Head of caudate nucleus (tissue), 42 donors: Measurements from ENCODE around the gene AKAP9.
"Not testable (repeated sequence)": the region's sequence is repeated elsewhere in the genome, so short reads cannot be mapped to it uniquely, and the experiment has no call there.

Experiments used
- DNase-seq, 42 donors: peaks; one replicate each; pipeline versions ENCODE4 v3.0.0 to v3.0.0-alpha.2; 2020 to 2021; ENCODE audit warnings: mixed read lengths in 7 of 42
- intact Hi-C: fragments of 100-400 bp; cut with DNase I; formaldehyde crosslinking; loops from one replicate; pipeline ENCODE4 v1.15.0; 2022

The AKAP9 gene

GRCh38 chr7:91942312-91942711 lies 1.6 kb downstream of the AKAP9 start:
- DNase-seq = no peak
- intact Hi-C loops = no loop called here

- intact Hi-C loops = not testable (repeated sequence)
Observed at GRCh38 chr7:91944970-91945369, 4.3 kb downstream of the AKAP9 start.

GRCh38 chr7:91945476-91945875 lies 4.8 kb downstream of the AKAP9 start:
- intact Hi-C loops = no loop called here

More at GRCh38 chr7:91944970-91945369, 4.3 kb downstream of the AKAP9 start:
- DNase-seq = not testable (repeated sequence)

GRCh38 chr7:91946549-91946948 lies 5.9 kb downstream of the AKAP9 start:
- intact Hi-C loops = no loop called here
- no peak for DNase-seq

More at GRCh38 chr7:91945476-91945875, 4.8 kb downstream of the AKAP9 start:
- no peak for DNase-seq

- DNase-seq = no peak
- intact Hi-C loops = no loop called here
Observed at GRCh38 chr7:91947948-91948347, 7.3 kb downstream of the AKAP9 start.

- DNase-seq = no peak
- intact Hi-C loops = no loop called here
Observed at GRCh38 chr7:91949221-91950009, 8.8 kb downstream of the AKAP9 start.

- DNase-seq = no peak
- intact Hi-C loops = no loop called here
Observed at GRCh38 chr7:91953618-91954017, 13.0 kb downstream of the AKAP9 start.

GRCh38 chr7:91956464-91956863 lies 15.8 kb downstream of the AKAP9 start:
- DNase-seq, intact Hi-C loops: not testable (repeated sequence)

GRCh38 chr7:91957232-91957631 lies 16.6 kb downstream of the AKAP9 start:
- intact Hi-C loops = no loop called here
- DNase-seq = no peak

- intact Hi-C loops = no loop called here
Observed at GRCh38 chr7:91957823-91958222, 17.2 kb downstream of the AKAP9 start.

GRCh38 chr7:91959023-91959422 lies 18.4 kb downstream of the AKAP9 start:
- intact Hi-C loops = no loop called here
- no peak for DNase-seq

More at GRCh38 chr7:91957823-91958222, 17.2 kb downstream of the AKAP9 start:
- DNase-seq = no peak

GRCh38 chr7:91961816-91962215 lies 21.2 kb downstream of the AKAP9 start:
- intact Hi-C loops = no loop called here
- DNase-seq = no peak

GRCh38 chr7:91962419-91962818 lies 21.8 kb downstream of the AKAP9 start:
- no peak for DNase-seq
- intact Hi-C loops = no loop called here

- intact Hi-C loops, DNase-seq: not testable (repeated sequence)
Observed at GRCh38 chr7:91967513-91967912, 26.9 kb downstream of the AKAP9 start.

GRCh38 chr7:91973639-91974038 lies 33.0 kb downstream of the AKAP9 start:
- no peak for DNase-seq
- intact Hi-C loops = no loop called here

GRCh38 chr7:91974066-91974465 lies 33.4 kb downstream of the AKAP9 start:
- intact Hi-C loops = no loop called here
- no peak for DNase-seq

GRCh38 chr7:91976743-91977142 lies 36.1 kb downstream of the AKAP9 start:
- intact Hi-C loops = no loop called here
- DNase-seq = no peak

GRCh38 chr7:91979590-91979989 lies 38.9 kb downstream of the AKAP9 start:
- intact Hi-C loops = no loop called here
- no peak for DNase-seq

GRCh38 chr7:91982352-91982751 lies 41.7 kb downstream of the AKAP9 start:
- intact Hi-C loops = not testable (repeated sequence)

GRCh38 chr7:91988213-91988612 lies 47.6 kb downstream of the AKAP9 start:
- intact Hi-C loops = no loop called here
- DNase-seq = no peak

More at GRCh38 chr7:91982352-91982751, 41.7 kb downstream of the AKAP9 start:
- DNase-seq = not testable (repeated sequence)

GRCh38 chr7:91993976-91994375 lies 53.3 kb downstream of the AKAP9 start:
- DNase-seq = no peak
- intact Hi-C loops = no loop called here
